GM19025 (cell line): ENCODE data around the gene MED27.

Experiments
- ATAC-seq: cut with Tn5 transposase; IDR thresholded peaks from one replicate; pipeline ENCODE4 v1.9.1; 2021; ENCODE audit warnings: mild to moderate bottlenecking, low read depth, moderate library complexity; ENCODE audit not compliant: unreplicated experiment

Gene MED27

GRCh38 chr9:131976157-131977108, 103.2 kb downstream of the MED27 start:
- no peak for ATAC-seq

DNA sequence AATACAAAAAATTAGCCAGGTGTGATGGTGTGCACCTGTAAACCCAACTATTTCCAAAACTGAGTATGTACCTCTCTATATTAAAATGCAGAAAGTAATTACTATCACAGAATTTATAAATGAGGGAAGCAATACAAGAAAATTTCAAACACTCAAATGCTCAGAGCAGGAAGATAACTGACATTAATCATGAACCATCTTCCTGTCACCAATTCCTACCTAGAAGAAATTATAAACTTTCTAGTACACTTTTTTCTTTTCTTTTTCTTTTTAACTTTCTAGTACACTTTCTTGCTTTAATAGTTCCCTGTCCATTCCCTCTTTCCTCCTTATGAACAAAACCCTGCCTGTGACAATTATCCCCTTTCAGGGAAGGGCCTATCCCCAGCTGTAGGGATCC, 106.8 kb downstream of the MED27 start:
- no peak for ATAC-seq

DNA sequence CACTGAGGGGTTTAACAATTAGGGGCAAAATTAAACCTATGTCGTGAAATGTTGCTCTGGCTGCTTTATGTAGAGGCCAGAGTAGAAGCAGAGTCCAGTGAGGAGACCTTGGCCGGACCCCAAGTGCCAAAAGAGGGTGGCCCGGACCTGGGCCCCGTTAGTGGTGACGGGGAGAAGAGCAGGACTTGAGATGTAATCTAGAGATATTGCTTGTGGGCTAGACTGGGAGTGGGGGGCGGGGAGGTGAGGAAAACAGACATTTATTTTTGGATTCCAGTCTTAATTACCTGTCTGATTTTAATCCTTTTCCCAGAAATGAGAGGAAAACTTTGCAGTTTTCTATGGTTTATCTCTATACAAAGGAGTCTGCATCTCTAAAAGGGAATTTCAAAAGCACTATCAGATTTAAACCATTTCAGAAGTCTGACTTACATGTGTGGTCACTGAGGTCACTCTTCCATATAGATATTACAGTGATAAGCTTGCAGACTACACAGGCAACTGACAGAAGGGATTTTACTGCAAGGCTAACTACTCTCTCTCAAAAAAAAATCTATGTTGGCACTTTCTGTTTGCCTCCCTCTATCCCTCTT, 108.1 kb downstream of the MED27 start:
- no peak for ATAC-seq

GRCh38 chr9:131969469-131969989, 110.1 kb downstream of the MED27 start:
- no peak for ATAC-seq

DNA sequence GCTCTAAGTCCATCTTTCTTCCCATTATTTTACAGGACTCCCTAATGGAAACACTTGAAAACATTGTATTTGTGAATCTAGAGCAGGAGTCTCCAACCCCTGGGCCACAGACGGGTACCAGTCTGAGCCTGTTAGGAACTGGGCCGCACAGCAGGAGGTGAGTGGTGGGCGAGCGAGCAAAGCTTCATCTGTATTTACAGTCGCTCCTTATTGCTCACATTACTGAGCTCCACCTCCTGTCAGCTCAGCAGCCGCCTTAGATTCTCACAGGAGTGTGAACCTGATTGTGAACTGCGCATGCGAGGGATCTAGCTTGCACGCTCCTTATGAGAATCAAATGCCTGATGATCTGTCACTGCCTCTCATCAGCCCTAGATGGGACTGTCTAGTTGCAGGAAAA, 111.0 kb downstream of the MED27 start:
- no peak for ATAC-seq

DNA sequence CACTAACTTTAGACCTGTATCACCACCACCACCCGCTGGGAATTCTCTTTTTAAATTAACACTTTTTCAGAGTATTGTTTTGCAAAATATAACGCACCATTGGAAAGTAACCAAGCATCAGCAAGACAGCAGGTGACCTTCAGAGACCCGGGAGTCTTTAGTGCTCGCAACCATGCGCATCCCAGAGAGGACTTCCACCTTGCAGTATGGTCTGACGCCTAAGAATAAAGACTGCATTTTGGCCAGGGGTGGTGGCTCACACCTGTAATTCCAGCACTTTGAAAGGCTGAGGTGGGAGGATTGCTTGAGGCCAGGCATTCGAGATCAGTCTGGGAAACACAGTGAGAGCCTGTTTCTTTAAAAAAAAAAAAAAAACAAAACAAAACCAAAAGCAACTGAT, 113.8 kb downstream of the MED27 start:
- no peak for ATAC-seq

- ATAC-seq = no peak
Observed at GRCh38 chr9:131965103-131965502, 114.6 kb downstream of the MED27 start.

GRCh38 chr9:131963072-131964030, 116.3 kb downstream of the MED27 start:
- ATAC-seq = no peak

- ATAC-seq = no peak
Observed at GRCh38 chr9:131961496-131961880, 118.2 kb downstream of the MED27 start.

- ATAC-seq = no peak
Observed at GRCh38 chr9:131960851-131961495, 118.7 kb downstream of the MED27 start.

DNA sequence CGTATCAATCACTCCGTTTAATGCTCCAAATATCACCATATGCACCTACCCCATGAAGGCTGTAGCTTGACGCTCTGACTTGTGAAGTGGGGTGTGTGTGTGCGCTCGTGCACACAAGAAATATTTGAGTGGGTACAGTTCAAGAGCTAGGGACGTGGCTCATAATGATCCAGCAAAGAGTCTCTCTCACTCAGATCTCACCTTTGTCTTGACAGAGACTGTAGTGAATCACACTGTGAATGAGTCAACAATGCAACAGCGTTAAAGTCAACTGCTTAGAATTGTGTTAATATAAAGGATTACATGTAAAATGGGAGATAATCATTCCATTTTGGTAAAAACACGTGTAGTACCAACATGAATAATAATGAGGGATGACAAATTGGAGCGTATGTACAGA, 119.4 kb downstream of the MED27 start:
- ATAC-seq = no peak

DNA sequence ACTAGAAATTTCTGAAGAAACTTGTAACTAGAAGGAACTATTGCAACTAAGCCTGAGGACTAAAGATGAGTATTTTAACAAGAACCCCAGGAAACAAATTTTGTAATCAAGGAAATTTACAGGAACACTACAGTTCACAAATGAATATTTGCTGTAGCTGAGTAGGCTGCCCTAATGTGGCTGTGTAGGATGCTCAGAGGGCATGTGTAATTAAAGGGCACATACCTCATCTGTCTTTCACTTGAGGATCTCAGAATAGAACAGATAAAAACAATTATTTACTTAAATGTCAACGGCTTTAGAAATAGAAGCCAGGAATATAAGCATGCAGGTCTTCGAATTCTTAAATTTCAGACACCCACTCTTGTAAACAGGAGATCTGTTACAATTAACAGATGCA, 119.8 kb downstream of the MED27 start:
- ATAC-seq = no peak

GRCh38 chr9:131959056-131959455, 120.6 kb downstream of the MED27 start:
- ATAC-seq = no peak

- no peak for ATAC-seq
Observed at GRCh38 chr9:131954299-131954698, 125.4 kb downstream of the MED27 start.

DNA sequence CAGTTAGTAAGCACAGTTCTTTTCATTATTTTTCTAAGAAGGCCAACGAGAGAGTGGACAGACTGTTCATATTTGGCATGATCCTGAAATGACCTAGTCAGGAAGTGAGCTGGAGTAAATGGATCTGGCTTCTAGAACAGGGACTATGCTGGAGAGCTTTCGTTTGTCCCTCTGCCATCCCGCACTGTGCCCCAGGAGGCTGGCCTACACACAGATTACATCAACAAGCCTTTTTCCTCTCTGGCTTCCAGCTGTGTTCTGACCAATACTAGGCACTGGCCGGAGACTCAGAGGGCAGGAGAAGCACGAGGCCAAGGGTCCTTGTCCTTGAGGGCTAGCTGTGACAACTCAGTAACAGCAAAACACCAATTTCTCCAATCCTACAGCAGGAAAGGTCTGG, 127.8 kb downstream of the MED27 start:
- ATAC-seq = no peak

GRCh38 chr9:131951155-131951554, 128.5 kb downstream of the MED27 start:
- no peak for ATAC-seq

DNA sequence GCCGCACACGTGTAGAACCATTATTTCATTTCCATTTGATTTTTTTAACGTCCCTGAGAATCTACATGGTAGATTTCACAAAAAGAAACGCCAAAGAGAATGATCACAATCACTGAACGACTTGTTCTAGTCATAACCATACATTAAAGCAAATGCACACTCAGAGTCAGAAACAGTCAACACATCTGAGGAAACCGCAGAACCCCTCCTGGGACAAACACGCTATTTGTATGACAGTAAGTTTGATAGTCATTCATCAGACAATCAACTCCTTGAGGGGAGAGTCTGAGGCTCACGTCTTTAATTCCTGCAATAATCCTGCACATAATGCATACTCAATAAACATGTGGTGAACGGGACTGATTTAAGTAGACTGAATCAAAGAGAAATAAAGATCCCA, 129.2 kb downstream of the MED27 start:
- no peak for ATAC-seq

GRCh38 chr9:131946180-131946579, 133.5 kb downstream of the MED27 start:
- no peak for ATAC-seq

- ATAC-seq = no peak
Observed at GRCh38 chr9:131943351-131943841, 136.3 kb downstream of the MED27 start.

DNA sequence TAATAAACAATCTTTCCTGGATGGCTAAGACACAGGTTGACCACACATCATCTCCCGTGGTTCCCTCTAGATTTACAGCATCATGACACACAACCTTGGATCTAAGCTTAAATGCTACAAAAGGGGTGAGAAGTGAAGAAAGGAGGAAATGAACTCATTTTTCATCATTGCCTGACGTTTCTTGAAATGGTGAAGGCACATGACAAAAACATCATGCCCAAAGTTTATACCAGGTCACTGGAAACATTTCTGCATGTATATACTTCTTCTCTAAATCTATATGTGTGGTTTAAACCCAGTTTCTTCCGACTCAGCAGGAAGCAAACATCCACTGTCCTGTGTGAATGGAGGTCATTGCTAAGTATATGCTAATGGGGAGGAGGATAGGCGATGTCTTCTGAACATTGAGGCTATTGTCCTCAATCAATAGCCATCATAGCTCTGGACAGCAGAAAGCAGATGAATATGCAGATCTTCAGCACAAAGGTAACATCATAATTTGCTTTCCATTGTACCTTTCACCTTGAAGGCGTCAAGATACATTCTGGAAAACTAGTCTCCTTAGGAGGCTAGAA, 137.4 kb downstream of the MED27 start:
- no peak for ATAC-seq
